Loucy (cell line): ENCODE results near the gene TMEM86B.

ENCODE experiments used
- EZH2phosphoT487 ChIP-seq: fragments of 200-600 bp; IDR thresholded peaks from 2 replicates; pipeline ENCODE4 v1.6.1; 2018; ENCODE audit warnings: antibody characterized with exemption, mild to moderate bottlenecking, moderate library complexity, borderline replicate concordance
- TF ChIP-seq, protein P1 (sequence below): fragments of 200-600 bp; sonication (generic); conservative IDR thresholded peaks from 2 replicates; pipeline ENCODE4 v1.5.1; 2014; ENCODE audit warnings: mild to moderate bottlenecking, antibody characterized with exemption, low read length

- TF ChIP-seq, protein P1, sequence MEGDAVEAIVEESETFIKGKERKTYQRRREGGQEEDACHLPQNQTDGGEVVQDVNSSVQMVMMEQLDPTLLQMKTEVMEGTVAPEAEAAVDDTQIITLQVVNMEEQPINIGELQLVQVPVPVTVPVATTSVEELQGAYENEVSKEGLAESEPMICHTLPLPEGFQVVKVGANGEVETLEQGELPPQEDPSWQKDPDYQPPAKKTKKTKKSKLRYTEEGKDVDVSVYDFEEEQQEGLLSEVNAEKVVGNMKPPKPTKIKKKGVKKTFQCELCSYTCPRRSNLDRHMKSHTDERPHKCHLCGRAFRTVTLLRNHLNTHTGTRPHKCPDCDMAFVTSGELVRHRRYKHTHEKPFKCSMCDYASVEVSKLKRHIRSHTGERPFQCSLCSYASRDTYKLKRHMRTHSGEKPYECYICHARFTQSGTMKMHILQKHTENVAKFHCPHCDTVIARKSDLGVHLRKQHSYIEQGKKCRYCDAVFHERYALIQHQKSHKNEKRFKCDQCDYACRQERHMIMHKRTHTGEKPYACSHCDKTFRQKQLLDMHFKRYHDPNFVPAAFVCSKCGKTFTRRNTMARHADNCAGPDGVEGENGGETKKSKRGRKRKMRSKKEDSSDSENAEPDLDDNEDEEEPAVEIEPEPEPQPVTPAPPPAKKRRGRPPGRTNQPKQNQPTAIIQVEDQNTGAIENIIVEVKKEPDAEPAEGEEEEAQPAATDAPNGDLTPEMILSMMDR = no peak
- TF ChIP-seq EZH2phosphoT487 = no peak
Measured at GRCh38 chr19:55232286-55232602, 3.7 kb upstream of the TMEM86B start.
